ENCODE measurements around the gene THSD7A.

THSD7A gene

GRCh38 chr7:11369696-11370095, 462.3 kb downstream of the THSD7A start:
- TF ChIP-seq SIN3A (IDR thresholded peaks at IDR 0.05; ENCODE audit: borderline replicate concordance, insufficient read depth, low read length) (no peak), REST (IDR thresholded peaks at IDR 0.05; ENCODE audit: insufficient read depth in 1 of 2, low read depth in 2 of 2, low read length in 2 of 2) (no peak), FOXP2 (optimal IDR thresholded peaks at IDR 0.05; ENCODE audit: borderline replicate concordance, extremely low read depth, extremely low read length, insufficient read depth) (no peak), TAF1 (IDR thresholded peaks at IDR 0.05; ENCODE audit: borderline replicate concordance, insufficient read depth, low read length) (no peak), POLR2AphosphoS5 (IDR thresholded peaks at IDR 0.05; ENCODE audit: low read depth, low read length) (no peak)

- TF ChIP-seq FOXP2 (optimal IDR thresholded peaks at IDR 0.05; ENCODE audit: borderline replicate concordance, extremely low read depth, extremely low read length, insufficient read depth) (no peak), SIN3A (IDR thresholded peaks at IDR 0.05; ENCODE audit: borderline replicate concordance, insufficient read depth, low read length) (no peak), REST (IDR thresholded peaks at IDR 0.05; ENCODE audit: insufficient read depth in 1 of 2, low read depth in 2 of 2, low read length in 2 of 2) (no peak), TAF1 (IDR thresholded peaks at IDR 0.05; ENCODE audit: borderline replicate concordance, insufficient read depth, low read length) (no peak), POLR2AphosphoS5 (IDR thresholded peaks at IDR 0.05; ENCODE audit: low read depth, low read length) (no peak)
Observed at GRCh38 chr7:11366118-11366517, 465.9 kb downstream of the THSD7A start.

GRCh38 chr7:11358637-11359036, 473.4 kb downstream of the THSD7A start:
- TF ChIP-seq SIN3A (IDR thresholded peaks at IDR 0.05; ENCODE audit: borderline replicate concordance, insufficient read depth, low read length), result no peak
- no peak for TF ChIP-seq FOXP2 (optimal IDR thresholded peaks at IDR 0.05; ENCODE audit: borderline replicate concordance, extremely low read depth, extremely low read length, insufficient read depth)
- no peak for TF ChIP-seq TAF1 (IDR thresholded peaks at IDR 0.05; ENCODE audit: borderline replicate concordance, insufficient read depth, low read length)
- no peak for TF ChIP-seq REST (IDR thresholded peaks at IDR 0.05; ENCODE audit: insufficient read depth in 1 of 2, low read depth in 2 of 2, low read length in 2 of 2)
- no peak for TF ChIP-seq POLR2AphosphoS5 (IDR thresholded peaks at IDR 0.05; ENCODE audit: low read depth, low read length)

- TF ChIP-seq POLR2AphosphoS5 (IDR thresholded peaks at IDR 0.05; ENCODE audit: low read depth, low read length) (no peak), REST (IDR thresholded peaks at IDR 0.05; ENCODE audit: insufficient read depth in 1 of 2, low read depth in 2 of 2, low read length in 2 of 2) (no peak), FOXP2 (optimal IDR thresholded peaks at IDR 0.05; ENCODE audit: borderline replicate concordance, extremely low read depth, extremely low read length, insufficient read depth) (no peak), SIN3A (IDR thresholded peaks at IDR 0.05; ENCODE audit: borderline replicate concordance, insufficient read depth, low read length) (no peak), TAF1 (IDR thresholded peaks at IDR 0.05; ENCODE audit: borderline replicate concordance, insufficient read depth, low read length) (no peak)
Observed at GRCh38 chr7:11355399-11356005, 476.5 kb downstream of the THSD7A start.
